Measurements from ENCODE around the gene C13orf46. TPM values are rescaled to one million over a fixed set of nuclear protein-coding genes. Genes with fewer than 3 reads are reported as not detected.

Gene C13orf46
- total and polyA plus RNA-seq, 4 experiments from 2014 or later = 1.5 to 14.2 (median 13.9) TPM; not detected in 1

DNA sequence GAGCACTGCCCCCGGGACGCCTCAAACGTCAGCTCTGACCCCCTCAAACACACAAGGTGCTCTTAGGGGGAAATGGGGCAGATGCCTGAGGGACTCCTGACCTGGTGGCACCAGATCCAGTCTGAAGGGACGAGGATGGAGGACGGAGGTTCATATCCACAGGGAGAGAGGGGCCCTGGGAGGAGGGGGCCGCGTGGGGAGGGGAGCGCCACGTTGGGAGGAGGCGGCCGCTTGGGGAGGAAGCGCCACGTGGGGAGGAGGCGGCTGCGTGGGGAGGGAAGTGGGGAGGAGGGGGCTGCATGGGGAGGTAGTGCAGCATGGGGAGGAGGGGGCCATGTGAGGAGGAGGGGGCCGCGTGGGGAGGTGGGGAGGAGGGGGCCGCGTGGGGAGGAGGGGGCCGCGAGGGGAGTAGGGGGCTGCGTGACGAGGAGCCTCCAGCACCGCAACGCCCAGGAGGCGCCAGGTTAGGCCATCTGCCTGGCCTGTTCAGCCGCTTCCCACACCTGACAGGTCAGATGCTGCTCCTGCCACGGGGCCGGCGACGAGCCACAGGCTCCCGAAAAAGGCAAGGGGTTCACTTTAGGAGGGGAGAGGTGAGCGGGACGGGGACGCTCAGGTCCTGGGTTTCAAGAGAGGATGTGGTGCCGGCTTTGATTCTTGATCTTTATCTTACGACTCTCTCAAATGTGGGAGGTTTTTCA is 36.7 kb upstream of the C13orf46 start:
- intact Hi-C loops (cut with micrococcal nuclease) = no loop called here
- Histone ChIP-seq H3K9me3 (ENCODE audit: control insufficient read depth in 1 of 2, low read length in 2 of 2) (no peaks in the 10 kb centered on the region), H3K27me3 (ENCODE audit: insufficient read depth, low read length) (no peaks in the 10 kb centered on the region), H3K27ac (ENCODE audit: low read depth, low read length) (no peak overlapping the region), H3K4me3 (ENCODE audit: low read length in 2 of 2) (no peak overlapping the region), H3K4me1 (ENCODE audit: insufficient read depth, low read length) (no peaks in the 10 kb centered on the region), H3K36me3 (ENCODE audit: insufficient read depth, low read length) (peaks cover 62% of the 10 kb centered on the region)
- ChIA-PET POLR2A (ENCODE audit: partially characterized antibody) (interaction anchor here (1.4 kb wide), 1 partner anchor 7 kb away, joined by 4 read pairs; no protein-coding TSS in a partner anchor), CTCF (ENCODE audit: partially characterized antibody) (no interaction called here)
- DNase-seq = peak in 3 of 5 donors; percentile 24 to 36 (median 29)
- Mint-ChIP-seq H3K9me3 (peaks cover 0 to 6% (median 0%) of the 10 kb centered on the region in 8 donors), H3K36me3 (peaks cover 7 to 21% of the 10 kb centered on the region in 2 donors), H3K4me3 (peak overlapping the region in 1 of 8 donors; percentile 20), H3K27ac (peak overlapping the region in 5 of 7 donors; percentile 54 to 83 (median 75)), H3K4me1 (peaks cover 2 to 6% (median 4%) of the 10 kb centered on the region in 4 donors), H3K27me3 (no peaks in the 10 kb centered on the region)

DNA sequence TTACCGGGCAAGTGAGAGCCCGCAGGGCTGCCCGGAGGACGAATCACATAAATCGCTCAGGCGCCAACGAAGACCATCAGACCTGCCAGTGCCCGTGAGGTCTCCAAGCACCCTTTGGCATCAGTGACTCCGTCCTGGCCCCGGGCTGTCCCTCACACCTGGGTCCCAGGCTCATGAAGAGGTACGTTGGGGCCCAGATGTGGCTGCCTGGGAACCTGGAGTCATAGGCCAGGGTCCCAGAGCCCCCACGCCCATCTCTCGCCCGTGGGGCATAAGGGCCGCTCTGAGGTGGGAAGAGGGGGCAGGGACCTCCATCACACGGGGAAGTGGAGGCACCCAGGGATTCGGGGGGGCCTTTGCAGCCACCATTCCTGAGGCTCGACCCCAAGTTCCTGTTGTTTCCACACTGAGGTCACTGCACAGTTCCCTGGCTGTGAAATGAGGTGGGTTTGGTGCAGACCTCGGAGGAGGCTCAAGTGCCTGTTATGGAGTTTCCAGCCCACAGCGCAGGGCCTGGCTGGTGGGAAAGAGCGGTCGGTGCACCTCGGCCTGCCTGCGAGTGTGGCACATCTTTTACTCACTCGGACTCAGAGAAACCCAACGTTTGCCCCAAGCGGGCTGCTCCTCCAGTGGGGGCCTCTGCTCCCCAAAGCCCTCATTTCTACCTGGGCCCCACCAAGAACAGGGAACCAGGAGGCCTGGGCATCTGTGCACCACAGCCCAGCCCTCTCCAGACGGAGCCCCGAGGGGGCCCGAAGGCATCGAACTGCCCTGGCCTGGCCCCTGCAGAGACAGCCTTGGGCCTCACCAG is 35.9 kb upstream of the C13orf46 start:
- H3K9me3 ChIP-seq (ENCODE audit: control insufficient read depth in 1 of 2, low read length in 2 of 2) = no peaks in the 10 kb centered on the region
- ChIA-PET CTCF (ENCODE audit: partially characterized antibody) (no interaction called here), POLR2A (ENCODE audit: partially characterized antibody) (no interaction called here)
- H3K27me3 ChIP-seq (ENCODE audit: insufficient read depth, low read length) = no peaks in the 10 kb centered on the region
- peaks cover 54% of the 10 kb centered on the region for H3K36me3 ChIP-seq (ENCODE audit: insufficient read depth, low read length)
- H3K27ac ChIP-seq (ENCODE audit: low read depth, low read length) = no peak overlapping the region
- no peak overlapping the region for H3K4me3 Mint-ChIP-seq
- H3K4me1 ChIP-seq (ENCODE audit: insufficient read depth, low read length) = no peaks in the 10 kb centered on the region
- peaks cover 0 to 7% (median 0%) of the 10 kb centered on the region in 8 donors for H3K9me3 Mint-ChIP-seq
- H3K4me3 ChIP-seq (ENCODE audit: low read length in 2 of 2) = no peak overlapping the region
- DNase-seq = no peak
- peak overlapping the region in 2 of 7 donors; percentile 47 to 75 for H3K27ac Mint-ChIP-seq
- peaks cover 2 to 9% (median 4%) of the 10 kb centered on the region in 4 donors for H3K4me1 Mint-ChIP-seq
- H3K27me3 Mint-ChIP-seq = no peaks in the 10 kb centered on the region
- intact Hi-C loops (cut with micrococcal nuclease) = loop anchor here (10.0 kb wide), 1 partner anchor 55 kb away; no protein-coding TSS in a partner anchor
- H3K36me3 Mint-ChIP-seq = peaks cover 10 to 23% of the 10 kb centered on the region in 2 donors

GRCh38 chr13:114008964-114009589 is 35.2 kb upstream of the C13orf46 start:
- H3K27me3 Mint-ChIP-seq = no peaks in the 10 kb centered on the region
- peaks cover 0 to 7% (median 0%) of the 10 kb centered on the region in 8 donors for H3K9me3 Mint-ChIP-seq
- POLR2A ChIA-PET (ENCODE audit: partially characterized antibody) = no interaction called here
- no peak for DNase-seq
- H3K36me3 ChIP-seq (ENCODE audit: insufficient read depth, low read length) = peaks cover 47% of the 10 kb centered on the region
- H3K4me3 ChIP-seq (ENCODE audit: low read length in 2 of 2) = no peak overlapping the region
- no peak overlapping the region for H3K27ac ChIP-seq (ENCODE audit: low read depth, low read length)
- H3K36me3 Mint-ChIP-seq = peaks cover 16 to 29% of the 10 kb centered on the region in 2 donors
- CTCF ChIA-PET (ENCODE audit: partially characterized antibody) = no interaction called here
- H3K4me1 Mint-ChIP-seq = peaks cover 2 to 12% (median 4%) of the 10 kb centered on the region in 4 donors
- no peaks in the 10 kb centered on the region for H3K4me1 ChIP-seq (ENCODE audit: insufficient read depth, low read length)
- intact Hi-C loops (cut with micrococcal nuclease) = loop anchor here (10.0 kb wide), 1 partner anchor 56 kb away; no protein-coding TSS in a partner anchor
- H3K4me3 Mint-ChIP-seq = no peak overlapping the region
- no peaks in the 10 kb centered on the region for H3K9me3 ChIP-seq (ENCODE audit: control insufficient read depth in 1 of 2, low read length in 2 of 2)
- H3K27me3 ChIP-seq (ENCODE audit: insufficient read depth, low read length) = no peaks in the 10 kb centered on the region
- peak overlapping the region in 3 of 7 donors; percentile 7 to 75 (median 47) for H3K27ac Mint-ChIP-seq

GRCh38 chr13:114007566-114007965 is 33.7 kb upstream of the C13orf46 start:
- no peaks in the 10 kb centered on the region for H3K9me3 ChIP-seq (ENCODE audit: control insufficient read depth in 1 of 2, low read length in 2 of 2)
- H3K4me1 ChIP-seq (ENCODE audit: insufficient read depth, low read length) = no peaks in the 10 kb centered on the region
- Mint-ChIP-seq H3K9me3 (peaks cover 0 to 7% (median 0%) of the 10 kb centered on the region in 8 donors), H3K27ac (peak overlapping the region in 2 of 7 donors; percentile 50 to 71), H3K4me3 (peak overlapping the region in 1 of 8 donors; percentile 17), H3K27me3 (no peaks in the 10 kb centered on the region), H3K4me1 (peaks cover 2 to 12% (median 4%) of the 10 kb centered on the region in 4 donors), H3K36me3 (peaks cover 20 to 35% of the 10 kb centered on the region in 2 donors)
- no peak overlapping the region for H3K4me3 ChIP-seq (ENCODE audit: low read length in 2 of 2)
- peaks cover 42% of the 10 kb centered on the region for H3K36me3 ChIP-seq (ENCODE audit: insufficient read depth, low read length)
- POLR2A ChIA-PET (ENCODE audit: partially characterized antibody) = no interaction called here
- CTCF ChIA-PET (ENCODE audit: partially characterized antibody) = no interaction called here
- H3K27ac ChIP-seq (ENCODE audit: low read depth, low read length) = no peak overlapping the region
- intact Hi-C loops (cut with micrococcal nuclease) = loop anchor here (10.0 kb wide), 1 partner anchor 57 kb away; no protein-coding TSS in a partner anchor
- no peak for DNase-seq
- H3K27me3 ChIP-seq (ENCODE audit: insufficient read depth, low read length) = no peaks in the 10 kb centered on the region

DNA sequence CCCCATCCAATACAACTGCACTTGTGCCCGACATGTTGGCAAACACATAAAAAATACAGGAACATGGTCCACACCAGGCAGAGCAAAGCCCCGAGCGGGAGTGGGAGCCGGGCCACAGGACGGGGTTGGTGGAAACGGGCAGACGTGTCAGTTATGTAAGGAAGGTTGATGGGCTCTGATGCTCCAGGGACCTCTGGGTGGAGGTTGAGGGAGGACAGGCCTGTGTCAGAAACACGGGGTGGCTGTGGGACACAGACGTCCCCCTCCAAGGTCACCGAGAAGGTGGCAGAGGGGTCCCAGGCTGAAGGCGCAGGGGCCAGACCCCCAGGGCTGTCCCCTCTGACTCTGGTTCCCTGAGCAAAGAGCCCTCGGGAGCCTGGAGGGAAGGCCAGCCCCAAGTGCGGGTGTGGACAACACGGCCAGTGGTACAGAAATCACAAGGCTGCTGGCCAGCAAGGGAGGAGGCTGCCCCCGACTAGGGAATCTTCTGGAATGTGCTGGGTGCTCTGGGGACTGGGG is 31.4 kb upstream of the C13orf46 start:
- DNase-seq = no peak
- peaks cover 0 to 1% (median 0%) of the 10 kb centered on the region in 8 donors for H3K9me3 Mint-ChIP-seq
- Histone ChIP-seq H3K27me3 (ENCODE audit: insufficient read depth, low read length) (no peaks in the 10 kb centered on the region), H3K27ac (ENCODE audit: low read depth, low read length) (no peak overlapping the region), H3K4me1 (ENCODE audit: insufficient read depth, low read length) (no peaks in the 10 kb centered on the region), H3K36me3 (ENCODE audit: insufficient read depth, low read length) (peaks cover 44% of the 10 kb centered on the region), H3K9me3 (ENCODE audit: control insufficient read depth in 1 of 2, low read length in 2 of 2) (no peaks in the 10 kb centered on the region), H3K4me3 (ENCODE audit: low read length in 2 of 2) (no peak overlapping the region)
- peaks cover 0 to 6% (median 0%) of the 10 kb centered on the region in 4 donors for H3K4me1 Mint-ChIP-seq
- peak overlapping the region in 3 of 7 donors; percentile 49 to 80 (median 51) for H3K27ac Mint-ChIP-seq
- POLR2A ChIA-PET (ENCODE audit: partially characterized antibody) = no interaction called here
- H3K36me3 Mint-ChIP-seq = peaks cover 28 to 42% of the 10 kb centered on the region in 2 donors
- no peak overlapping the region for H3K4me3 Mint-ChIP-seq
- intact Hi-C loops (cut with micrococcal nuclease) = loop anchor here (10.0 kb wide), 1 partner anchor 60 kb away; no protein-coding TSS in a partner anchor
- CTCF ChIA-PET (ENCODE audit: partially characterized antibody) = no interaction called here
- H3K27me3 Mint-ChIP-seq = no peaks in the 10 kb centered on the region

DNA sequence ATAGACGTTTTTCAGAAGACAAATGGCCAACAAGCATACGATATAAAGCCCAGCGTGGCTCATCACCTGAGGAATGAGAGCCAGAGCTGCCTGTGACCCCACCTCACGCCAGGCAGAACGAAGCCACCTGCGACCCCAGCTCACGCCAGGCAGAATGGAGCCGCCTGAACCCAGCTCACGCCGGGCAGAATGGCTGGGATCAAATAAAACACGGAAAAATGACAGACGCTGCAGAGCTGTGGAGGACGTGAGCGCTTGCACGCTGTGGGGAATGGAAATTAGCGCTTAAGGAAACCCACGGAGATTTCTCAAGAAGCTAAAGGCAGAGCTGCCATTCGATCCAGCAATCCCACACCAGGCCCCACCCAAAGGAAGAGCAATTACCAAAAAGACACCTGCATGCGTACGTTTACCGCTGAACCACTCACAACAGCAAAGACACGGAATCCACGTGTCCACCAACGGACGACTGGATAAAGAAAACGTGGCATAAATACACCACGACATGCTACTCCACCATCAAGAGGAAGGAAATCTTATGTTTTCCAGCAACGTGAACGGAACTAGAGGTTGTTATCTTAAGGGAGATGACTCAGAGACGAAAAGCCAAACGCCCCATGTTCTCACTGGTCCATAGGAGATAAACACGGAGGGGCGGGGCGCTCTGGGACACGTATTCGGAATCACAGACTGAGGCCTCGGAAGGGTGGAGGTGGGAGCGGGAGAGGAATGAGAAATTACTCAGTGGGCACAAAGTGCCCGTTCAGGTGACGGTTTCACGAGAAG is 30.7 kb upstream of the C13orf46 start:
- Histone ChIP-seq H3K4me3 (ENCODE audit: low read length in 2 of 2) (no peak overlapping the region), H3K4me1 (ENCODE audit: insufficient read depth, low read length) (no peaks in the 10 kb centered on the region), H3K27me3 (ENCODE audit: insufficient read depth, low read length) (no peaks in the 10 kb centered on the region), H3K36me3 (ENCODE audit: insufficient read depth, low read length) (peaks cover 39% of the 10 kb centered on the region), H3K9me3 (ENCODE audit: control insufficient read depth in 1 of 2, low read length in 2 of 2) (no peaks in the 10 kb centered on the region), H3K27ac (ENCODE audit: low read depth, low read length) (no peak overlapping the region)
- peaks cover 31 to 43% of the 10 kb centered on the region in 2 donors for H3K36me3 Mint-ChIP-seq
- H3K27me3 Mint-ChIP-seq = no peaks in the 10 kb centered on the region
- H3K9me3 Mint-ChIP-seq = peaks cover 0 to 1% (median 0%) of the 10 kb centered on the region in 8 donors
- peaks cover 0 to 6% (median 0%) of the 10 kb centered on the region in 4 donors for H3K4me1 Mint-ChIP-seq
- ChIA-PET CTCF (ENCODE audit: partially characterized antibody) (no interaction called here), POLR2A (ENCODE audit: partially characterized antibody) (no interaction called here)
- H3K27ac Mint-ChIP-seq = peak overlapping the region in 3 of 7 donors; percentile 1 to 51 (median 49)
- intact Hi-C loops (cut with micrococcal nuclease) = loop anchor here (10.0 kb wide), 1 partner anchor 60 kb away; no protein-coding TSS in a partner anchor
- DNase-seq = no peak
- H3K4me3 Mint-ChIP-seq = peak overlapping the region in 2 of 8 donors; percentile 42 to 45
